ENCODE measurements around the gene ASCL1. TPM values are rescaled to one million over a fixed set of nuclear protein-coding genes. Genes with fewer than 3 reads are reported as not detected.
A peak's percentile ranks its signal among the peaks of the same experiment; 100 is the strongest.

Gene ASCL1
- total and polyA plus RNA-seq, 9 of the 15 experiments (the other 6 are each of a cell fraction or from before 2014, with no cell fraction given): 0.01 to 0.09 (median 0.04) TPM; not detected in 3

GRCh38 chr12:102948941-102949352 lies 8.5 kb upstream of the ASCL1 start:
- FAIRE-seq (peak; percentile 80), DNase-seq (ENCODE audit: extremely low read depth in 1 of 4, low spot score in 3 of 4) (peak; percentile 45 to 56 (median 52)), ATAC-seq (peak; percentile 60; the same call in 2 of the 3 replicates)
- Histone ChIP-seq H3K27ac (ENCODE audit: extremely low read depth, low read depth, low read length) (no peak overlapping the region), H2AFZ (ENCODE audit: low read depth, low read length) (no peak overlapping the region), H3K4me1 (replicated peaks in 1 of 2; ENCODE audit: control insufficient read depth in 2 of 2, insufficient read depth in 2 of 2, low read length in 2 of 2) (peaks cover 0 to 3% of the 10 kb centered on the region in 2 experiments; a peak in 1 of 5 replicates), H3K27me3 (ENCODE audit: control insufficient read depth in 2 of 2, insufficient read depth in 2 of 2, low read length in 2 of 2) (no peaks in the 10 kb centered on the region), H3K4me2 (ENCODE audit: insufficient read depth, low read length) (no peak overlapping the region), H3K36me3 (ENCODE audit: control insufficient read depth, insufficient read depth, low read length) (no peaks in the 10 kb centered on the region), H3K4me3 (no peak overlapping the region), H3K79me2 (ENCODE audit: control insufficient read depth, insufficient read depth, low read length) (no peaks in the 10 kb centered on the region), H4K20me1 (replicated peaks; ENCODE audit: control insufficient read depth, insufficient read depth, low read length) (no peaks in the 10 kb centered on the region), H3K9me3 (replicated peaks; ENCODE audit: control insufficient read depth, insufficient read depth, low read depth, low read length) (no peaks in the 10 kb centered on the region), H3K9ac (ENCODE audit: insufficient read depth in 1 of 2, low read depth in 2 of 2, low read length in 2 of 2) (no peak overlapping the region), H3K9me1 (ENCODE audit: control insufficient read depth, insufficient read depth, low read length) (no peaks in the 10 kb centered on the region)
- intact Hi-C loops (cut with micrococcal nuclease) (loop anchor here (1.0 to 5.0 kb wide), 4 partner anchors 67 to 683 kb away; no protein-coding TSS in a partner anchor), in situ Hi-C loops (cut with MboI) (no loop called here)
- CTCF ChIA-PET (ENCODE audit: low intra/inter-chr PET ratio): interaction anchor here (1.6 to 1.7 kb wide), 2 partner anchors 600 to 684 kb away, joined by 7 to 10 read pairs; no protein-coding TSS in a partner anchor
- under 1% methylated on average over 11 of the region's 11 CpGs for WGBS (ENCODE audit: insufficient coverage, low coverage, missing lambda C conversion rate)
- BruUV-seq (replicated peaks): no TSS peak
- POLR2A ChIA-PET: no interaction called here
- TF ChIP-seq IFI16 (CRISPR knock-in tag; IDR thresholded peaks at IDR 0.05) (no peak), CTCF (IDR thresholded peaks at IDR 0.05 in 2 of 3, conservative IDR thresholded peaks at IDR 0.05 in 1 of 3; ENCODE audit: insufficient read depth in 2 of 3, low read depth in 1 of 3, low read length in 3 of 3) (peak; percentile 67 to 86 (median 77)), SMC3 (conservative IDR thresholded peaks at IDR 0.05; ENCODE audit: insufficient read depth, low read depth, low read length) (peak; percentile 76), VEZF1 (CRISPR knock-in tag; IDR thresholded peaks at IDR 0.05) (no peak), MCM5 (IDR thresholded peaks at IDR 0.05; ENCODE audit: low read depth) (no peak), DEAF1 (CRISPR knock-in tag; IDR thresholded peaks at IDR 0.05) (peak; percentile 39; the same call in 1 of the 2 replicates), ZNF282 (CRISPR knock-in tag; IDR thresholded peaks at IDR 0.05) (no peak), RAD21 (CRISPR knock-in tag; conservative IDR thresholded peaks at IDR 0.05 in 1 of 2, IDR thresholded peaks at IDR 0.05 in 1 of 2) (peak; percentile 55 to 77), BRF2 (IDR thresholded peaks at IDR 0.05; ENCODE audit: borderline replicate concordance, insufficient read depth, insufficient read length) (no peak)
